ENCODE results near the gene ARSB. TPM values are rescaled to one million over a fixed set of nuclear protein-coding genes. Genes with fewer than 3 reads are reported as not detected.

The ARSB gene
- total and polyA plus RNA-seq, 10 of the 15 experiments (the other 5 are each of a cell fraction or from before 2014, with no cell fraction given): 1.2 to 8.2 (median 6.1) TPM

GRCh38 chr5:78758169-78758839 is 226.8 kb downstream of the ARSB start (continued):
- no peak for TF ChIP-seq IRF5 (IDR thresholded peaks at IDR 0.05; ENCODE audit: borderline replicate concordance)
- no peak for TF ChIP-seq POLR2A (IDR thresholded peaks at IDR 0.05; ENCODE audit: low read depth, low read length)
- TF ChIP-seq CUX1 (IDR thresholded peaks at IDR 0.05; ENCODE audit: insufficient replicate concordance, low read depth, low read length): no peak
- TF ChIP-seq ZNF592 (IDR thresholded peaks at IDR 0.05): peak; percentile 68; the same call in 1 of the 2 replicates
- peak; percentile 99 for TF ChIP-seq ASH2L (IDR thresholded peaks at IDR 0.05; ENCODE audit: borderline replicate concordance, low read depth)
- TF ChIP-seq FOXK2 (IDR thresholded peaks at IDR 0.05): peak; percentile 40; the same call in 1 of the 2 replicates
- no peak for TF ChIP-seq SREBF2 (IDR thresholded peaks at IDR 0.05; ENCODE audit: low read length)
- TF ChIP-seq TARDBP (IDR thresholded peaks at IDR 0.05; ENCODE audit: borderline replicate concordance): no peak
- TF ChIP-seq KLF5 (IDR thresholded peaks at IDR 0.05; ENCODE audit: partially characterized antibody): no peak
- TF ChIP-seq FOS (IDR thresholded peaks at IDR 0.05; ENCODE audit: borderline replicate concordance, extremely low read depth, insufficient read length): no peak
- peak; percentile 98 for TF ChIP-seq RAD51 (IDR thresholded peaks at IDR 0.05)
- peak; percentile 75; the same call in 1 of the 2 replicates for TF ChIP-seq PAX5 (IDR thresholded peaks at IDR 0.05; ENCODE audit: borderline replicate concordance, low read depth, low read length)
- TF ChIP-seq E2F4 (IDR thresholded peaks at IDR 0.05; ENCODE audit: low read depth, low read length): no peak
- no peak for TF ChIP-seq HDAC2 (IDR thresholded peaks at IDR 0.05)
- TF ChIP-seq RB1 (IDR thresholded peaks at IDR 0.05; ENCODE audit: borderline replicate concordance): no peak
- TF ChIP-seq SRF (IDR thresholded peaks at IDR 0.05; ENCODE audit: low read depth in 2 of 2, low read length in 2 of 2): no peak
- TF ChIP-seq KDM1A (IDR thresholded peaks at IDR 0.05; ENCODE audit: borderline replicate concordance): no peak
- TF ChIP-seq NR2F1 (conservative IDR thresholded peaks at IDR 0.05): peak; percentile 100
- TF ChIP-seq CREM (IDR thresholded peaks at IDR 0.05; ENCODE audit: low read depth): peak; percentile 69
- no peak for TF ChIP-seq SMAD1 (IDR thresholded peaks at IDR 0.05; ENCODE audit: low read depth, partially characterized antibody)

Data from GM12878 (cell line).